Measurements from ENCODE around the gene NDUFS1. TPM values are rescaled to one million over a fixed set of nuclear protein-coding genes. Genes with fewer than 3 reads are reported as not detected.

NDUFS1 gene
- total and polyA plus RNA-seq, 2 of the 4 experiments (the other 2 are of a cell fraction) = 72.1 to 118 TPM

DNA sequence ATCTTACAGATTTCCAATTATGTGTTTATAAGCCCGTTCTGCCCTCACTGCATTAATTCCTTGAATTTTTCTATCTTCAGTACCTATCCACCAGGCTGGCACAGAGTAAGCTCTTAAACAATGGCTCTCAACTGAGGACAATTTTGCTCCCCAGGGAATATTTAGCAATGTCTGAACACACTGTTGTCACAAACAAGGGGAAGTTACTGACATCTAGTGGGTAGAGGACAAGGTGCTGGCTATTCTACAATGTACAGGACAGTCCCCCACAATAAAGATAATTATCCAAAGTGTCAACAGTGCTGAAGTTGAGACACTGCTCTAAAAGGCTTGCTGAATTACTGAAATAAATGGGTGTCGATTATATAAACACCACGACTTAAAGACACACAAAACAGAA, 5.0 kb downstream of the NDUFS1 start:
- no peak for ATAC-seq (ENCODE audit: low read depth)
- CTCF ChIA-PET = interaction anchor here (0.8 to 1.1 kb wide), 2 partner anchors 13 to 17 kb away, joined by 3 to 6 read pairs; no protein-coding TSS in a partner anchor
- dilution Hi-C loops (cut with HindIII; ENCODE audit: low sequenced_read_pairs, unreplicated experiment) = no loop called here

More for the DNA sequence above, 5.0 kb downstream of the NDUFS1 start:
- Histone ChIP-seq H3K4me1 (ENCODE audit: control insufficient read depth, insufficient read depth, low read length) (no peaks in the 10 kb centered on the region), H2AK9ac (replicated peaks; ENCODE audit: low read depth, low read length, poor library complexity) (no peak overlapping the region), H2BK15ac (ENCODE audit: low read depth, low read length) (no peak overlapping the region), H3K4me2 (ENCODE audit: low read depth, low read length) (no peak overlapping the region), H3K79me1 (ENCODE audit: low read depth in 1 of 2, low read length in 2 of 2) (peaks cover 6 to 33% of the 10 kb centered on the region in 2 experiments; a peak in 3 of 4 replicates), H2AFZ (replicated peaks; ENCODE audit: low read length, poor library complexity) (no peak overlapping the region), H4K91ac (ENCODE audit: insufficient read depth, low read depth, low read length) (no peak overlapping the region), H2AK5ac (ENCODE audit: low read depth, low read length) (no peak overlapping the region), H3K27me3 (ENCODE audit: control insufficient read depth, insufficient read depth, low read length) (no peaks in the 10 kb centered on the region), H3K27ac (ENCODE audit: insufficient read depth, low read length) (no peak overlapping the region), H3K36me3 (ENCODE audit: control insufficient read depth, insufficient read depth, low read length) (peaks cover 2% of the 10 kb centered on the region; the same call in 1 of the 2 replicates), H2BK120ac (ENCODE audit: low read depth, low read length) (no peak overlapping the region), H2BK20ac (ENCODE audit: low read depth, low read length) (no peak overlapping the region), H4K20me1 (ENCODE audit: insufficient read depth, low read length) (peaks cover 12% of the 10 kb centered on the region), H3K9me1 (ENCODE audit: insufficient read depth, low read length) (no peaks in the 10 kb centered on the region), H4K8ac (ENCODE audit: low read depth in 2 of 2, low read length in 2 of 2) (no peak overlapping the region), H2BK5ac (ENCODE audit: low read depth, low read length, poor library complexity, severe bottlenecking) (no peak overlapping the region), H3K4ac (ENCODE audit: low read depth, low read length) (no peak overlapping the region), H3K9ac (ENCODE audit: low read depth, low read length) (no peak overlapping the region), H3K14ac (replicated peaks; ENCODE audit: low read depth, low read length) (no peak overlapping the region), H3K56ac (ENCODE audit: extremely low read depth, insufficient read depth, low read length) (no peak overlapping the region), H3K23ac (ENCODE audit: low read depth, low read length) (no peak overlapping the region), H3K18ac (ENCODE audit: low read depth, low read length) (no peak overlapping the region), H3K4me3 (ENCODE audit: insufficient read depth, low read depth, low read length) (no peak overlapping the region), H4K5ac (ENCODE audit: low read depth, low read length) (no peak overlapping the region), H3K9me3 (ENCODE audit: control insufficient read depth, insufficient read depth, low read length) (no peaks in the 10 kb centered on the region)
- in situ Hi-C loops (cut with MboI; ENCODE audit: low sequenced_read_pairs) = no loop called here
- BruUV-seq (replicated peaks) = no TSS peak
- POLR2A ChIA-PET (ENCODE audit: unreplicated experiment) = no interaction called here
- no CpG with 5 or more reads among the region's 3 CpGs for WGBS, 2 experiments (ENCODE audit: extremely low coverage in 2 of 2, insufficient read length in 1 of 2)
- no peak for DNase-seq
- intact Hi-C loops (cut with micrococcal nuclease) = no loop called here
- TF ChIP-seq POLR2A (IDR thresholded peaks at IDR 0.05; ENCODE audit: low read depth, low read length) = no peak
- TF ChIP-seq, protein P1, sequence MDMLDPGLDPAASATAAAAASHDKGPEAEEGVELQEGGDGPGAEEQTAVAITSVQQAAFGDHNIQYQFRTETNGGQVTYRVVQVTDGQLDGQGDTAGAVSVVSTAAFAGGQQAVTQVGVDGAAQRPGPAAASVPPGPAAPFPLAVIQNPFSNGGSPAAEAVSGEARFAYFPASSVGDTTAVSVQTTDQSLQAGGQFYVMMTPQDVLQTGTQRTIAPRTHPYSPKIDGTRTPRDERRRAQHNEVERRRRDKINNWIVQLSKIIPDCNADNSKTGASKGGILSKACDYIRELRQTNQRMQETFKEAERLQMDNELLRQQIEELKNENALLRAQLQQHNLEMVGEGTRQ (IDR thresholded peaks at IDR 0.05; ENCODE audit: low read depth, low read length) = no peak
- TF ChIP-seq, protein P2, sequence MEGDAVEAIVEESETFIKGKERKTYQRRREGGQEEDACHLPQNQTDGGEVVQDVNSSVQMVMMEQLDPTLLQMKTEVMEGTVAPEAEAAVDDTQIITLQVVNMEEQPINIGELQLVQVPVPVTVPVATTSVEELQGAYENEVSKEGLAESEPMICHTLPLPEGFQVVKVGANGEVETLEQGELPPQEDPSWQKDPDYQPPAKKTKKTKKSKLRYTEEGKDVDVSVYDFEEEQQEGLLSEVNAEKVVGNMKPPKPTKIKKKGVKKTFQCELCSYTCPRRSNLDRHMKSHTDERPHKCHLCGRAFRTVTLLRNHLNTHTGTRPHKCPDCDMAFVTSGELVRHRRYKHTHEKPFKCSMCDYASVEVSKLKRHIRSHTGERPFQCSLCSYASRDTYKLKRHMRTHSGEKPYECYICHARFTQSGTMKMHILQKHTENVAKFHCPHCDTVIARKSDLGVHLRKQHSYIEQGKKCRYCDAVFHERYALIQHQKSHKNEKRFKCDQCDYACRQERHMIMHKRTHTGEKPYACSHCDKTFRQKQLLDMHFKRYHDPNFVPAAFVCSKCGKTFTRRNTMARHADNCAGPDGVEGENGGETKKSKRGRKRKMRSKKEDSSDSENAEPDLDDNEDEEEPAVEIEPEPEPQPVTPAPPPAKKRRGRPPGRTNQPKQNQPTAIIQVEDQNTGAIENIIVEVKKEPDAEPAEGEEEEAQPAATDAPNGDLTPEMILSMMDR (conservative IDR thresholded peaks at IDR 0.05; ENCODE audit: low read depth, low read length) = peak; percentile 12; the same call in 1 of the 2 replicates
- no peak for TF ChIP-seq SMC3 (IDR thresholded peaks at IDR 0.05; ENCODE audit: low read depth, low read length)

Measured in IMR-90 (cell line).